Cardiac muscle cell (in vitro differentiated cells and primary cell): ENCODE results near the gene ADRA2A. TPM values are rescaled to one million over a fixed set of nuclear protein-coding genes. Genes with fewer than 3 reads are reported as not detected.

Experiments
- DNase-seq, 2 donors: peaks; one replicate each; pipeline versions ENCODE4 v3.0.0 to v3.0.0-alpha.2; 2010 to 2017; ENCODE audit warnings: low read depth in 1 of 2, low spot score in 1 of 2
- H3K27ac ChIP-seq: fragments of 200-600 bp; sonication (generic); 2 replicates; pipeline ENCODE4 v1.5.1; 2016
- H3K27me3 ChIP-seq: fragments of 200-600 bp; sonication (generic); 2 replicates; pipeline ENCODE4 v1.6.0; 2016; ENCODE audit warnings: control low read depth
- H3K36me3 ChIP-seq: fragments of 200-600 bp; sonication (generic); 2 replicates; pipeline ENCODE4 v1.5.1; 2016; ENCODE audit warnings: control low read depth
- H3K4me1 ChIP-seq: fragments of 200-600 bp; sonication (generic); 2 replicates; pipeline ENCODE4 v1.8.1; 2017; ENCODE audit warnings: low read depth, mild to moderate bottlenecking, mixed run types
- H3K4me3 ChIP-seq: fragments of 200-600 bp; sonication (generic); 2 replicates; pipeline ENCODE4 v1.5.1; 2016; ENCODE audit warnings: mild to moderate bottlenecking
- H3K9me3 ChIP-seq: fragments of 200-600 bp; sonication (generic); 2 replicates; pipeline ENCODE4 v1.5.1; 2017; ENCODE audit warnings: low read depth, mild to moderate bottlenecking, control low read depth
- polyA plus RNA-seq: library from polyadenylated mRNA; unstranded; fragments of >200 nt; fragmentation: Nextera tagmentation; extraction: Ambion mirVana; gene quantifications from 2 replicates; pipeline ENCODE4 v1.2.1, GENCODE V29; 2016
- total RNA-seq: library from RNA; depleted of rRNA; stranded (reverse); fragments of >200 nt; gene quantifications from 2 replicates; pipeline ENCODE4 v1.2.3, GENCODE V29; 2016
- TF ChIP-seq, protein P1 (sequence below): IDR thresholded peaks from 2 replicates; pipeline ENCODE4 v1.5.1; 2012; ENCODE audit warnings: low read depth, mild to moderate bottlenecking, low read length

ADRA2A gene
- total and polyA plus RNA-seq, 2 experiments from 2014 or later, result 0.24 TPM; not detected in 1

DNA sequence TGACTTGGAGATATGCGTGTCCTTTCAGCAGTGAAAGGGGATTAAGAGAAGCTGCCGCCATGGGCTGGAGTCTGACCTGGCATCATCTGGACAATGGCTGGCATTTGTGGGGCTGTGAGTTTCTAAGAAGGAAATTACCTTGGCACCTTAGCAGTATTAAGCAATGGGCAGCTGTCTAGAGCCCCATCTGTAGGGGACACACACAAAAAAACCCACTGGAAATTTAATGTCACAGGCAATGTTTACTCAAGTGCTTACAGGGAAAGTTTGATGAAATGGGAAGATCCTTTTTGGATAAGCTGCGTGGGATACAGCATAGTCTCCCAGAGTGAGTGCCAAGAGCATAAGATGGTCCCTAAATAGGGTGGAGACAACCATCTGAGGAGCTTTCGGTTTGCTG is 25.0 kb downstream of the ADRA2A start:
- Histone ChIP-seq H3K4me3 (no peak overlapping the region), H3K27ac (no peak overlapping the region), H3K9me3 (no peaks in the 10 kb centered on the region), H3K36me3 (no peaks in the 10 kb centered on the region), H3K27me3 (no peaks in the 10 kb centered on the region), H3K4me1 (no peaks in the 10 kb centered on the region)
- TF ChIP-seq, protein P1, sequence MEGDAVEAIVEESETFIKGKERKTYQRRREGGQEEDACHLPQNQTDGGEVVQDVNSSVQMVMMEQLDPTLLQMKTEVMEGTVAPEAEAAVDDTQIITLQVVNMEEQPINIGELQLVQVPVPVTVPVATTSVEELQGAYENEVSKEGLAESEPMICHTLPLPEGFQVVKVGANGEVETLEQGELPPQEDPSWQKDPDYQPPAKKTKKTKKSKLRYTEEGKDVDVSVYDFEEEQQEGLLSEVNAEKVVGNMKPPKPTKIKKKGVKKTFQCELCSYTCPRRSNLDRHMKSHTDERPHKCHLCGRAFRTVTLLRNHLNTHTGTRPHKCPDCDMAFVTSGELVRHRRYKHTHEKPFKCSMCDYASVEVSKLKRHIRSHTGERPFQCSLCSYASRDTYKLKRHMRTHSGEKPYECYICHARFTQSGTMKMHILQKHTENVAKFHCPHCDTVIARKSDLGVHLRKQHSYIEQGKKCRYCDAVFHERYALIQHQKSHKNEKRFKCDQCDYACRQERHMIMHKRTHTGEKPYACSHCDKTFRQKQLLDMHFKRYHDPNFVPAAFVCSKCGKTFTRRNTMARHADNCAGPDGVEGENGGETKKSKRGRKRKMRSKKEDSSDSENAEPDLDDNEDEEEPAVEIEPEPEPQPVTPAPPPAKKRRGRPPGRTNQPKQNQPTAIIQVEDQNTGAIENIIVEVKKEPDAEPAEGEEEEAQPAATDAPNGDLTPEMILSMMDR, result no peak
- no peak for DNase-seq

DNA sequence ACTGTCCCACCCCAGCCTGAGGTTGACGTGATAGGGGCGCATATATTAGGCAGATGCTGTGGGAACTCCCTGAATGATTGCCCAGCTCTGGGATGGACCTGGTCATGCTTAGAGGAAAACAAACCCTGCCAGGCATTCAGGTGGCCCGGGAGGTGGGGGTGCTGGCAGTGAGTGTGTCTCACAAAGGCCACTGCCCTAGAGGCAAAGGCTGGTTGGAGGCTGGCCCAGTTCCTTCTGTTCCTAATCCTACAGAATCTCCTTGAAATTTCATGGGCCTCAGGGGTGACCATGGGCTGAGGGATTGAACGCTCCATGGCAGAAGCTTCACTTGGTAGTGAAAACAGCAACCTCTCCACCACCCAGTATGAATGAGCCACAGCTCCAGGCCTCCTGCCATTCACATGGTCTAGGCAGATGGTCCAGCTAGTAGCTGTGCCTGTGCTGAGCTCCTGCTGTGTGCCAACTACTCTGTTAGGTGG is 25.6 kb downstream of the ADRA2A start:
- DNase-seq, result no peak
- H3K27ac ChIP-seq, result no peak overlapping the region
- no peaks in the 10 kb centered on the region for H3K4me1 ChIP-seq
- H3K27me3 ChIP-seq, result no peaks in the 10 kb centered on the region
- TF ChIP-seq, protein P1, result no peak
- H3K9me3 ChIP-seq, result no peaks in the 10 kb centered on the region
- no peaks in the 10 kb centered on the region for H3K36me3 ChIP-seq
- H3K4me3 ChIP-seq, result no peak overlapping the region

DNA sequence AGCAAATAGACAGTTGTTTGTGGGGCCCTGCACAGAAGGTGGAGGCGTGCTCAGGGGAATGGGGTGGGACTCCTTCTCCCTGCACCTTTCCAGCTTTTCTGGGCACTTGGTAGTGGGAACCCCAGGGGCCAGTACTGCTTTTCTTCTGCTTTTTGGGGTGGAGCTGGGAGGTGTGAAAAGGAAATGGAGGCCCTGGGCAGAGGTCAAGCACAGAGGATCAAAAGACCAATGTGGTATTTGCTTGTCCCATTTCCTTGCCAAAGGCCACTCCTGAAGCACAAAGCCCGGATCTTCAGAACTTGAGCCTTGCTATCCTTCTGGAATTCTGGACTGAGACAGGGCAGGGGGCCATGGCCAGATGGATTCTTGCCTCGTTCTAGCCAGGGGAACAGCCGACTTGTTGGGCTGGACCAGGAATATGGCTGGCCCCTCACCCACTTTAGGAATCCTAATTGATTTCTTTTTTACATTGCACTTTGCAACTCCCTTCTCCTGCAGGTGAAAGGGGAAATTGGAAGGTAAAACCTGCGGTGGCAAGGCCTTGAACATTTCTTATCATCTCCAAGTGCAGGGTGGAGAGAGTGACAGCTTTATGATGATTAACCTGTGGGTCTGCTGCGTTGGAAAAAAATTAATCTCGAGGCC is 26.5 kb downstream of the ADRA2A start:
- no peak overlapping the region for H3K27ac ChIP-seq
- H3K9me3 ChIP-seq, result no peaks in the 10 kb centered on the region
- TF ChIP-seq, protein P1, result no peak

DNA sequence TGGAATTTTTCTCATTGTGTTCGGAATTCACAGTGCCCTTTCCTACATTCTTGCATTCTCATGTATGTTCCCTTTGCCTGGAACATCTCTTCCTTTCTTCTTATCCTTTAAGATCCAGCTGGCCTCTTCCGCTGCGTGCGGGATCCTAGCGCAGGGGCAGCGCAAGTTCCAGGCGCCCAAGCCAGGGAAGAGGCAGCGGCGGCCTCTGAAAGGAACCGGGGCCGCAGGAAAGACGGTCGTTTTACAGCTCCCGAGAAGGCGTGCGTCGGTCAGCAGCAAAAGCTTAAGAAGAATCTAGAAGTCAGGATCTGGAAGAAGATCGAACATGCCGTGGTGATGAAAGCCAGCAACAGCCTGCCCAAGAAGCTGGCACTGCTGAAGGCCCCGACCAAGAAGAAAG is 28.0 kb downstream of the ADRA2A start:
- Histone ChIP-seq H3K36me3 (no peaks in the 10 kb centered on the region), H3K27ac (no peak overlapping the region)
- TF ChIP-seq, protein P1, result no peak

More for the DNA sequence above, 26.5 kb downstream of the ADRA2A start:
- DNase-seq, result no peak
- Histone ChIP-seq H3K4me3 (no peak overlapping the region), H3K27me3 (no peaks in the 10 kb centered on the region), H3K4me1 (no peaks in the 10 kb centered on the region), H3K36me3 (no peaks in the 10 kb centered on the region)

DNA sequence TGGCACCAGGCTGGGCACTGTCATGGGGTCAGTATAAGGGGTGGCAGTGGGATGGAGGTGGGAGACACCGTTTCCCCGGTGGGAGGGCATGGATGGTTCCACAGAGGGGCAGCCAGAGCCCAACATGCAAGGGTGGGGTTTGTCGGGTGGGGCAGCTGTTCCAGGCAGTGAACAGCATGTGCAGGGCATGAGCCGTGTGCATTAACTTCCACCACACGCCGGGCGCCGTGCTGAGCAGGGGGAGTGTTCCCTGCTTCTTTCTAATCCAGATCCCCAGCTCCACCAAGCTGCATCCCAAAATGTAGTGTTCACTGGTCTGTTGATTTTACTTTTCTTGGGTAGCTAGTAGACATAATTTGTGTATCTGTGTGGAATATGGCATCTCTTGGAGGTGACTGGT is 29.3 kb downstream of the ADRA2A start:
- Histone ChIP-seq H3K36me3 (no peaks in the 10 kb centered on the region), H3K27ac (no peak overlapping the region), H3K4me3 (no peak overlapping the region), H3K9me3 (no peaks in the 10 kb centered on the region), H3K4me1 (no peaks in the 10 kb centered on the region), H3K27me3 (no peaks in the 10 kb centered on the region)
- no peak for DNase-seq
- TF ChIP-seq, protein P1, result no peak

More for the DNA sequence above, 28.0 kb downstream of the ADRA2A start:
- no peaks in the 10 kb centered on the region for H3K4me1 ChIP-seq
- no peaks in the 10 kb centered on the region for H3K9me3 ChIP-seq
- no peak for DNase-seq
- H3K4me3 ChIP-seq, result no peak overlapping the region
- H3K27me3 ChIP-seq, result no peaks in the 10 kb centered on the region
